ENCODE measurements around the gene RAPGEF4.

Gene RAPGEF4

DNA sequence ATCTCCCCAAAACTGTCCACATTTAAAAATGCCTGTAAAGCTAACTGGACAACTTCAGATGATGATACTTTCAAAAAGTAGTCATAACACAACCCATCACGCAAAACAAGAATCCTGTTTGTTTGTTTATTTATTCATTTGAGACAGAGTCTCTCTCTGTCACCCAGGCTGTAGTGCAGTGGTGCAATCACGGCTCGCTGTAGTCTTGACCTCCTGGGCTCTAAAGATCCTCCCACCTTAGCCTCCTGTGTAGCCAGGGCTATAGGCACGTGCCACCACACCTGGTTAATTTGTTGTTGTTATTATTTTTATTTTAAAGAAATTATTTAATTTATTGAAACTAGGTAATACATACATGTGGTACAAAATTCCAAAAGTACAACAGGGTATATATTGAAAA, 94.8 kb downstream of the RAPGEF4 start:
- DNase-seq = no peak

DNA sequence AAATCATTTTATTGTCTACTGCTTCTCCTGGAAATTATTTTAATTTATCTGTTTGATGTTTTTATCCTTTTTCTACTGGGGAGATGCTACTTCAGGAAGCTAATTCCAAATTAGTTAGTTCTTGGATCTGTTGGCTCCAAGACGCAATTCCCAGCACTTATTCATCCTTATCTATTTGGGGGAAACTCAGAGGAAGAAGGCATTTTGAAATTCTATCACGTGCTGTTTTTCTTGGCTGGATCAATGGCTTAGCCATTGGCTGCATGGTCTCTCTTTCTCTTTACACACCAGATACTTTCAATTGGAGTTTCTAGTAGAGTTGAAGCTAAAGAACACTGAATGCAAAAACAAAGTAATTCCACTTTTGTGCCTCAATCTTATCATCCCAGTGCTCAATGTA, 98.3 kb downstream of the RAPGEF4 start:
- DNase-seq = no peak

DNA sequence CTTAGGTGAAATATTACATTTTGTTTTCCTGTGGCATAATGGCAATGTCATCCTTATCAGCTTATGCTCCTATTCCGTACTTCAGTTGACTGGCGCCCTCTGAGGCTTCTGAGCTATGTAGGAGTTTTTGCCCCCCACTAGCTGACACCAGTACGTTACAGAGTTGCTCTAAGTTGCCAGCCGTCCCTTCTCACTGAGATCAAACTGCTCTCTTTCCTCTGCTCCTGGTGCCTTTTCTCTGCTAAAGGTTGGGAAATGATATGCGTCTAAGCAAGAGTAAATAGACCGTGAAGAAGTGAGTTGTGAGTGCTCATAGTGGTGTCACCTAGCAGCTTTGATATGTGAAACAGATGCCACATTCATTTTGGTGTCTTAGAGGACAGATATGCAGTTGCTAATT, 99.2 kb downstream of the RAPGEF4 start:
- no peak for DNase-seq

DNA sequence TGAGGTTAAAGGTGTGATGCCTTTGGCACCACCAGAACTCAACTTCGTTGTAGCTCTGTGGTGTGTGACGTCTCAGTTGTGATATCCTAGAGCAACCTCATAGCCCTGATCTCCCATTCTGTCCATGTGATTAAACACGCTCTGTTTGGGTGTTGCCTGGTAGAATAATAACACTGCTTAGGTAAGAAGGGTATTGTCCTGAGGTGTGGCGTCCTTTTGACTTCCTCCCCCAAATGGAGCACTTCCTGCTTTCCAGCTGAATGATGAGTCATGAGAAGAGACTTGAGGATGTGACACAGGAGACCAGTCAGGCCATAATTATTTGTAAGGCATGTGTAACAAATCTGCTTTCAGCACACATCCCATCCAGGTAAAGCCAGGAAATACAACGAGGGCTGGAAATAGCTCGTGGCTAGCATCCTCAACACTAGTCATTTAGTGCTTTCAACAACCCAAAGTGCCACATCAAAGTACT, 100.7 kb downstream of the RAPGEF4 start:
- DNase-seq = no peak

DNA sequence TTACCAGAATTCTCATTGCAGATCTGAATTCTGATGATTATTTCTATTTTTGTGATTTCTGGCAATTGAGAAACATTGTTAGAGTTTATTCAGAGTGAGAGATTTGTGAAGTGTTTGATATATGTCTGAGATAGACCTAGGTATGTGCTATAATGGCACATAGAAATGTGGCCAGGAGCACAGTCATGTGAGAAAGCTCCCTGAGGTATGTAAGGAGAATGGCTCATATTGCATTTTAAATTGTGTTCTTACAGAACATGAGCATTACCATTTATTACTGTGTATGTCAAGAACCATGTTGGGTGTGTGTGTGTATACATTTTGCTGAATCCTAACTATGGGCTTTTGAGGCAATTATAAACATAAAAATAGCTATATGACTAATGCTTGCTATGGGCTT, 101.2 kb downstream of the RAPGEF4 start:
- DNase-seq = no peak

DNA sequence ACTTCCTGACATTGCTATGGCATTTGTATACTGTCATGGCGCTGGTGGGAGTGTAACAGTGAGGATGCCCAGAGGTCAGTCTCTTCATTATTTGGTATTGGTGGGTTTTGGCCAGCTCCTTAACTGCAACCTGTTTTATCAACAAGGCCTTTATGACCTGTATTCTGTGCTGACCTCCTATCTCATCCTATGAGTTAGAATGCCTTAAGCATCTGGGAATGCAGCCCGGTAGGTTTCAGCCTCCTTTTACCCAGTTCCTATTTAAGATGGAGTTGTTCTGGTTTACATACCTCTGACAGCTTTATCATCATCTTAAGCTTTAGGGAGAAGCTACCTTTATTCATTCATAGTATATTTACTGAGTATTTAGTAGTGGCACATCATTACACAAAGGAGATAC, 103.8 kb downstream of the RAPGEF4 start:
- DNase-seq = no peak

DNA sequence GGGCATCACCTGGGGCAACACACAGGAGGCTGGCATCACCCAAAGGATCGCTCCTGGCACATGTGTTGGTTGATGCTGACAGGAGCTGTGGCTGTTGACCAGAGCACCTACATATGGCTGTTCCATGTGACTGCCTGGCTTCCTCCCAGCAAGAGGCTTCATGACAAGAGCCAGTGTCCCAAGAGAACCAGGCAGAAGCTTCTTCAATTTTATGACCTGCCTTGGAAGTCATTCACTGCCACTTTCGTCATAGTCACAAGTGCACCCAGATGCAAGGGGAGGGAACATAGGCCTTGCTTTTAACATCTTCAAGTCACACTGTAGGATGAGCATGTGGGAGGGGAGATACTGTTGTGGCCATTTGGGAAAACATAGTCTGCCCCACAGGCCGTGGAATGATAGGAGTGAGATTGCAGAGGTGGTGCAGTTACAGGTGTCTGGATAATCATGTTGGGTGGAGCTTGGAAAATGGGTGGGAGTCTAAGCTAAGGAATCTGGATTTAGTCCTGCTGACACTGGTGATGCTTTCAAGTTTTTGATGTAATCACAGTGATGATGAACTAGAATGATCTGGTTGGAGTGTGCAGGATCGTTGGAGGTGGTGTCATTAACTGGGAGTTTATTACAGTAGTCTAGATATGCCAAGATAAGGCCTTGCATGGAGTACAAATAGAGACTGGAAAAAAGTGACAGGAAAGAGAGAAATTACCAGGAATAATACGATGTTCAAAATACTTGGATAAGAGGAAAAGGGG, 107.0 kb downstream of the RAPGEF4 start:
- no peak for DNase-seq

DNA sequence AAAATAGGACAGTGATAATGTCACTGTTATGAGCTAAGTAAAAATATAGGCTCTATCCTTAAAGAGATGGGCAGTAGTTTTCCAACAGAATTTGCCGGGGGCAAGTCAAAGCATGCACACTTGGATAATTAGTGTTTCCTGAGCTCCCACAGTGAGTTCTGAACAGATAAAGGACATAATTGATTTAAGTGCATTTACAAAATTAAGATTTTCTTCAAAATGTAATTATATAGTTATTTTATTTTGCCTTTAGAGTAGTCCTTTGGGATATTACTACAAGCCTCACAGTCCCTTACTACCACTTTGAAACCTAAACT, 107.6 kb downstream of the RAPGEF4 start:
- no peak for DNase-seq

DNA sequence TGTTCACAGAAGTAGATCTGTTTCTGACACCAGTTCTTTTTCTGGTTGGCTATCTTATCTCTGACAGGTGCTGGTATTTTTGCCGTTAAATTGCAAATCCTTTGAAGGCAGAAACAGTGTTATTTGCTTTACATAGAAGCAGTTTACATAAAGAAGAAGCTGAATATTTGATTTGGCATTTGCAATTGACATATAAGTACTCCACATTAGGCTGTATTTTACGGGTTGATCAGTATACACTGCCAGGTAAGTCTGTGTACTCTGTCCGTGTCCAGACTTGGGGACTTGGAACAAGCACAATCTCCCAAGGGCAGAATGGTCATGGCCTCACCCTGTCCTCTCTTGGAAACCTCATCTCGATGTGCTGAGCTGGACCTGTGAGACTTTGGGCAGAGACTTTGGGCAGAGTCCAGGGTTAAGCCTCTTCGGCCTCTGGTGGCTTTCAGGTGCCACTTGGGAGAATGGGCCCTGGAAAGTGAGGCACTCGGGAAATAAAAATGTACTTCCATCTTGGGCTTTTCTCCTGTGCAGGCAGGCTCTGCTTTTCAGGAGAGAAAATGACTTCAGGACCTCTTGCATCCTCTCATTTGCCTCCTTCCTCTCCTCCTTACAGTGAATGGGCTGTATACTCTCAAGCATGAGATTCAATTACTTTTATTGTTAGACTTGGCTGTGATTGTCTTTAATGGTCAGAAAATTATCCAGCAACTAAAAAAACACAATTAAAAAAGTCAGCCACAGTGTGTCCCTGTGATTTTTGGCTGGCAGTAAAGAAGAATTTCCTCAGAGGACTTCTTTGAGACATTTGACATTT, 108.5 kb downstream of the RAPGEF4 start:
- no peak for DNase-seq

DNA sequence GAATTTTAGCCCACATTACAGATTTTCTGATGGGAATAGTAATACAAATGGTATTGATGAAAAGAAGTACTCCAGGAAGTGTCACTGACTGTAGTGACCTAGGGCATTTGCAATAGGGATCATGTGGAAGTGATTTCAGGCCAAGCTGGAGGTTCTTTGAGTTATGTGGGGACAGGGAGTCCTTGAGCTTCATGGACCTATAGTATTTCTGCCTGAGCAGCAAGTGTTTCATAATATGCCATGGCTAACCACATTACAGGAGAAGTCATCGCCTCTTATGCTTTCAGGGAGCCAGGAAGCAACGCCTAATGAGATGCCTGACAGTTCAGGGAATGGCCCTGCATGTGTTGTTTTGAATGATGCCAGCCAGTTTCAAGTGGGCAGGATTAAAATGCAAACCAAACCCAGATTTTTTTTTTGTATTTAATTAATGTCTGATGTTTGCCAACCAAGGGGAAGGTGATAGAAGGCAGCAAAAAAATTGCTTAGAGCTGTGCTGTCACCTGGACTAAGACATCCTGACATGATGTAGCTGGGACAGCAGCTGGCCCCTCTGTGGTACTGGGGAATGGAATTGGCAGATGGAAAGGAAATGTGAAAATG, 109.5 kb downstream of the RAPGEF4 start:
- no peak for DNase-seq

DNA sequence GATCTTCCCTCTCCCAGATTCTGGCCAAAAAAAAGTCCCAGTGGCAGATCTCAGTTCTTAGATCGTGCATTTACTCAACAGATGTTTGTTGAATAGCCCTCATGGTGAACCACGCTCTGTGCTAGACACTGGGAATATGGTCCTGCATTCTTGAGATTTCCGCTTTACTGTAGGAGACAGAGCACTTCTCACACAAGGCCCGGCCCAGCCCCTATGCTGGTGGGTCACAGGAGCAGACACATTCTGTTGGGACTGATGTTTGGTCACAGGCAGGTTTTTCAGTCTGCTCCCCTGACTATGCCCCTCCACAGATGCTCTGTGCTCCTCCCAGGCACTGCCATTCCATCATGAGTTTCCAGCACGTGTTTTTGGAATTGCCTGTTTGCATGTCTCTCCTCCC, 110.9 kb downstream of the RAPGEF4 start:
- DNase-seq = no peak

DNA sequence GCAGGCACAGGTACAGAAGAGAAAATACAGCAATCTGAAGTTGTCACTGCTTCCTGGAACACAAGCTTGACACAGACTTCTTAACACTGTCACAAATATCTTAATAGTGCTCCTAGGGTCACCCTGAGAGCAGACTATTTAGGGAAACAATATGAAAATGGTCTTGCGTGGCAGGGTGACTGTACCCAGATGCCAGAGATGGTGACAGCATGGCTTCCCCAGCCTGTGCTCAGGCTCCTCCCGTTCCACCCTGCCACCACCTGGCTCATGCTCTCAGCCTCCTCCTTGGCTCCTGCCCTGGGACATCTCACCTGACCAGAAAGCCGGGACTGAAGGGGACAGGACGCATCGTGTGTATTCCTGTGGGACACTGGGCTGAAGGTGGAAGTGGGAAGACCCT, 111.5 kb downstream of the RAPGEF4 start:
- DNase-seq = no peak

DNA sequence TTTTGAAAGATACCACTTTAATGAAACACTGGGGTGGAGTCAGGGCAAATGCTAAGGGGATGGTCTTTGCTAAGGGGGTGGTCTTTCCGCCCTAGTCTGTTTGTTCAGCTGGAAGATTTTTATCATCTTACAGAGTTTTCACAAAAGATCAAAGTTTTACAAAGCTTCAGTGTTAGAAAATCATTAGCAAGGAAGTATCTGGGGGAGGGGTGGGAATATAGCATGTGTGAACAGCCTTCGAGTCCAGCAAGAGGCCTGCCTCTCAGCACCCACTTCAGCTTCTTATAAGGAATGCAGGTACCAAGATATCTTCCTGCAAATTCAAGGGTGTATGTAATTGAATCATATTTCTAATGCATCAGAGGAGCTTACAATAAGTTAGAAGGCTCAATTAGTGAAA, 112.9 kb downstream of the RAPGEF4 start:
- no peak for DNase-seq

DNA sequence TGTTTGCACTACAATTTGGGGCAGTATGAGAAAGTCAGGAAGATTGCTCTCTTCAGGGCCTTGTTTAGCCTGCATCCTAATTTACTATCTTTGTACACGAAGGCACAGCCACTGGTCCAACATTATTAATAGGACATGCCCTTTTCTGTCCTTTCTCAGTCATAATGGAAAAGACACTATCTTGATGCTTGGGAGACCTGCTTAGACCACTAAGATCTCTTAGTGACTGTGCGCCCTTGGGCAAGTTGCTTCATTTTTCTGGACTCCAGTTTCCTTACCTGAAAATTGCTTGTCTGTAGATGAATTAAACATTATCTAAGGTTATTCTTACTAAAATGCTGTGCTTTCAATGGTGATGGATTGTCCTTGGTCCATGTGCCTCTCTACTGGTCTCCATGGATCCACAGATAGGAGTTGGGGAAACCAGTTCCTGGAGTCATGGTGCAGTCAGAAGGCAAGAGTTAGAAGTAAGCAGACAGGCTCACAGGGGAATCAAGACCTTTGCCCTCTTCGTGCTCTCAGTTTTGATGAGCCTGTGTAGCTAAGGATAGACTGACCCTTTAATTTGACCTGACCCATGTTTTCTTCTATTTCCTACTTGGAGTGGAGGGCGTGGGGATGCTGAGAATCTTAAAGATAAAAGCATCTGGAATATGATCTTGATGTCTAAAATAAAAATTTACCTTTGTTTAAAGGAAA, 114.0 kb downstream of the RAPGEF4 start:
- DNase-seq = no peak

DNA sequence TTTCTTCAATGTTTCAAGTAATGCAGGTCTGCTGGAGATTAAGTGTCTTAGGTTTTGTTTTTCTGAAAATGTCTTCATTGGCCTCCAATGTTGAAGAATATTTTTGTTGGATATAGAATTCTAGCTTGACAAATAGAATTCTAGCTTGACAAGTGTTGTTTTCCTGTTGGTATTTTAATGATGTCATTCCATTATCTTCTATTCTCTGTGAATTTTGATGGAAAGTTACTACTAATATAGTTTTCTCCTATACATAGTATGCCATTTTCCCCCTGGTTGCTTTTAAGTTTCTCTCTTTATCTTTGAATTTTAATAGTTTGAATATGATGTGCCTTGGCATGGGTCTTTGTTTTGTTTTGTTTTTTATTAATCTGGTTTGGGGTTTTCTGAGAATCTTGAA, 119.9 kb downstream of the RAPGEF4 start:
- no peak for DNase-seq

DNA sequence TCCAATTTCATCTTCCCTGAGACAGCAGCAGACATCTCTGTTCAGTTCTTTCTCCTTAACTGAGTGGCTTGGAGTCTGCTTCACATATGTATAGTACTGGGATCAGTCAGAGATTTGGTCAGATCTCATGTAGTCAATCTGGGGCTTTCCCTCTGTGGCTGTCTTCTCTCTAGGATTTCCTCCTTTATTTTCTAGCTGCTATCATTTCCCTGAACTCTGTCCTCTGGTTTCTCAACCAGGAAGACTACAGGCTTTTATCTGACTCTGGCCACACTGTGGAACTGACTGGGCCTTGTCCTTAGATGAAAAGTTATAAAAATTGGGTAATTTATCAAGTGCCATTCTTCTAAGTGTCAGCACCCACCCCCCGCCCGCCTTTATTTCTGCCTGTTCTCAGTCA, 121.0 kb downstream of the RAPGEF4 start:
- no peak for DNase-seq

DNA sequence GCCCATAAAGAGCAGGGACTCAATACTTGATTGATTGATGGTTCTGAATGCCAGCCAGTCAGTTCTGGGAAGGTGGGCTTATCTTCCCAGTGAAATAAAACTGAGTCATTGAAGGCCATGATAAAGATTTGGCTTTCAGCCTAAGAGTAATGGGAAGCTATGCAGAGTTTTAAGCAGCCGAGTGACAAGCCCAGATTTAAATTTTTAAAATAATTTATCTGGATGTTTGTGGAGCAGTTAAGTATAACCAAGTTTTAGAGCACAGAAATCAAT, 122.8 kb downstream of the RAPGEF4 start:
- DNase-seq = no peak

DNA sequence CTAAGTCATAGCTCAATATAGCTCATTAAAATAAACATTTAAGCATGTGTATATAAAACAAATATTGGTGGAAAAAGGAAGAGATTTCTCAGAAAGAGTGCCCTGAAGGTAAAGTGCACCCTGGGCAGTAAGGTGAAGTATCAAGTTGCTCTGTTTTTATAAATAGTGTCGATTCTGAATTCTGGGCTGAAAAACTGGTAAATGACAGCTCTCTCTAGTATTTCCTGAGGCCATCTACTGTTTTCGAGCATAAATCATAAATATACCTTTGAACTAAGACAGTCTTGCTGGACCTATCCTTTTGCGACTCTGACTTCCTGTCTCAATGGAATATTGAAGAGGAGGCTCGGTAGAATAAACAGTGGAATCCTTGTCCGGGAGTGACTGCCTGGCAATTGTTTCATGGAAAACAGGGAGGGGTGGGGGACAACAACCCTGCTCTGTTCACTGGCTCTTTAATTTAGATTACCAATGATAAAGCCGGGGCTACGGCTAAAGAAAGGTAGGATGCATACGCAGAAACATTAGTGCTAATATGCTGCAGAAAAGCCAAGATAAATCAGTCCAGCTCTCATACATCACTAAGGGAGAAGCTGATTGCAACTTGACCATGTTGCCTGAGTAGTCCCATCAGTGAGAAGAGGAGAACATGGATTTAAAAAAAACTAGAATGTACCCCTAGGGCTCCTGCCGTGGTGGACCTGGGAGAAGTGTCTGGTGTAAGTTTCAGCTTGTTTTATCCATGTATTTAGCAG, 124.1 kb downstream of the RAPGEF4 start:
- no peak for DNase-seq

DNA sequence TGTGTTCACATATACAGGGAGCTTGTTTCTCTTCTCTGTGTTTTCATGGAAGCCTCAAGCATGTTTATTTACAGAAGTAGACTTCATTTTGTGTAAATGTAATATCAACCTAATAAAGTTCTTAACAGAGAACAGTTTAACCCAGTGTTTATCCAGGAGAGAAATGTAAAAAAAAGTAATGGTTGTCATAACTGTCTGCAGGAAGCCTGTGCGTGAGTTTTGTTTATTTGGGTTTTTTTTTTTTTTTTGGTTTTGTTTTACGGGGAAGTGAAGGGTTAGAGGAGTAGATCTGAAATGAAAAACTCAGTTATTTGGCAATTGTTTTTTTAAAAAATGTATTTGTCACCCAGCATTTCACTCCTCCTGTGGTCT, 124.7 kb downstream of the RAPGEF4 start:
- DNase-seq = no peak

DNA sequence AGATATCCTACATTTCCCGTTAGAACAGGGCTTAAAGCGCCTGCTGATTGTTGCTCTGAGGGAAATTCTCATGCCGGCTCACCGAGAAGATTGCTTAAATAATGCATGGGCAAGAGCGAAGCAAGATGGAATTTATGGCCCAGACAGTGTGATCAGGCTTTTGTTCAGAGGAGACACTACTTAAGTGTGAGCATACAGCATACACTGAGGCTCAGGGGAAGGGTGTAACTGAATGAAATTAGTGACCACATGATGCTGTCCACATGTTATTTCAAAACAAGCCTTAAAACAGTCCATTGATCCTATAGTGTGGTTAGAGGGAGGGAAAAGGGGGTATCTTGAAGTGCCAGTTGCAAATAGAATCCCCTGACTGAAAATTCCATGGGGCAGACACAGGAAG, 125.5 kb downstream of the RAPGEF4 start:
- DNase-seq = no peak

DNA sequence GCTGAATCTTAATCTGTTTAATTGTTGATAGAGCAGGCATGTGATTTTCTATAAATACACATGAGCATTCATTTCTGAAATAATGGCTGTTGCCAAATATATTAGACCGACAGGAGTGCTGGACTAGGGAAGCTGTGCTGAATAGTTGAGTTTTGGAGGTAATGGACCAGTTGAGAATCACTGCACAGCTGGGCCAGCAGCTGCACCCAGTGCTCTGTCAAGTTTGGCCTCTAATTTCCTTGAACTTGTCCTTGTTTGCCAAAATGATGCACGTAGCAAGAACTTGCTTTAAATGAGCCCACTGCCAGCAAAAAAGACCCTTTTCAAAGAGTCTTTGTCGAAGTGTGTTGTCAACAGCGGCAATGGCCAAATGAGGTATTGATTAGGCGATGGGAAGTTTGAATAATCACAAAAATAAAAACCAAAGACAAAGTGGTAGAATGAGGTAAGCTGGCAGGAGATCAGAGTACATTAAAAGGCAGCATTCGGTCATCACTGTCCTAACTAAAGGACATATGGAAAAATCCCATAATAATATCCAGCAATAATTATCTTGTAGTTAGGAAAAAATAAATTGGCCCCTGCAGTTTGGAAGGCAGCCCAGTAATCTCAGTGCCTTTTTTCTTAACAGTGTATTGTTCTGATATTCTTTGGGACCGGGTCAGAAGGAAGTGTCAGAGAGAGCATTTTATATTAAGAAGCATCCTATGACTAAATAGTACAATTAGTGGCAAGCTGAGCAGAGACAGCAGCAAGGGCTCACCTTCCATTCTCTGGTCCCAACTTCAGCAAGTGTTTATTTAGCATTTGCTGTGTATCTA, 126.2 kb downstream of the RAPGEF4 start:
- DNase-seq = no peak

DNA sequence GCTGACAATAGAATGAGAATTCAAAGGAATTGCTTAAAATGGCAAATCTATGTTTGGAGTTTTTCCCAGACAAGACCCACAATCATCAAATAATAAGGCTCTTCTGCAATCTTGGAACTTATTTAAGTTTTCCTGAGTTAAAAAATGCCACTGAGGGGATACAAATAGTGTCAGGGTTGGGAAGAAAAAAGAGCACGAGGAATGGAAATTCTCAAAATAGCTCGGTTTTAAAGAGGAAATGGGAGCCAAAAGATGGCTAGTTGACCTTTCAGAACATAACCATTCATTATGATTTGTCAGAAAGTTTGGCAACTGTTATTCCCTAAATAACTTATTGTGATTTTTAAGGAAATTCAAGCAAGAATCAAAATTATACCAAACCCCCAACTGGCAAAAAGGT, 127.7 kb downstream of the RAPGEF4 start:
- no peak for DNase-seq
